Measurements from ENCODE around the gene KCTD10.

- TF ChIP-seq, protein P1, sequence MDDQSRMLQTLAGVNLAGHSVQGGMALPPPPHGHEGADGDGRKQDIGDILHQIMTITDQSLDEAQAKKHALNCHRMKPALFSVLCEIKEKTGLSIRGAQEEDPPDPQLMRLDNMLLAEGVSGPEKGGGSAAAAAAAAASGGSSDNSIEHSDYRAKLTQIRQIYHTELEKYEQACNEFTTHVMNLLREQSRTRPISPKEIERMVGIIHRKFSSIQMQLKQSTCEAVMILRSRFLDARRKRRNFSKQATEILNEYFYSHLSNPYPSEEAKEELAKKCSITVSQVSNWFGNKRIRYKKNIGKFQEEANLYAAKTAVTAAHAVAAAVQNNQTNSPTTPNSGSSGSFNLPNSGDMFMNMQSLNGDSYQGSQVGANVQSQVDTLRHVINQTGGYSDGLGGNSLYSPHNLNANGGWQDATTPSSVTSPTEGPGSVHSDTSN (IDR thresholded peaks at IDR 0.05; ENCODE audit: insufficient replicate concordance, low read depth, low read length): no peak
- TF ChIP-seq CTCF (IDR thresholded peaks at IDR 0.05 in 2 of 3, conservative IDR thresholded peaks at IDR 0.05 in 1 of 3; ENCODE audit: control insufficient read depth in 2 of 3, extremely low read depth in 1 of 3, insufficient read depth in 1 of 3, low read depth in 3 of 3, low read length in 3 of 3) (no peak), BCL11A (IDR thresholded peaks at IDR 0.05; ENCODE audit: low read depth, low read length) (no peak), NFXL1 (IDR thresholded peaks at IDR 0.05; ENCODE audit: borderline replicate concordance) (no peak)
These were observed 32.8 kb downstream of the KCTD10 start for GRCh38 chr12:109444259-109444658.
